ENCODE results near the gene TOP1.

The TOP1 gene

GRCh38 chr20:41170386-41171105 lies 141.9 kb downstream of the TOP1 start:
- H3K4me3 ChIP-seq (ENCODE audit: low read depth, low read length) = no peak overlapping the region
- DNase-seq (ENCODE audit: low read depth) = no peak

- no peak overlapping the region for H3K4me3 ChIP-seq (ENCODE audit: low read depth, low read length)
- DNase-seq (ENCODE audit: low read depth) = no peak
Observed at GRCh38 chr20:41171736-41172295, 143.2 kb downstream of the TOP1 start.

GRCh38 chr20:41172296-41173140 lies 143.9 kb downstream of the TOP1 start:
- no peak overlapping the region for H3K4me3 ChIP-seq (ENCODE audit: low read depth, low read length)
- no peak for DNase-seq (ENCODE audit: low read depth)

- H3K4me3 ChIP-seq (ENCODE audit: low read depth, low read length) = no peak overlapping the region
- DNase-seq (ENCODE audit: low read depth) = peak; percentile 31
Observed at GRCh38 chr20:41173161-41173721, 144.6 kb downstream of the TOP1 start.

- H3K4me3 ChIP-seq (ENCODE audit: low read depth, low read length) = no peak overlapping the region
- no peak for DNase-seq (ENCODE audit: low read depth)
Observed at GRCh38 chr20:41173791-41174341, 145.2 kb downstream of the TOP1 start.
